IPS-NIHi7 (cell line): Measurements from ENCODE around the gene OR52B2.

Source experiments
- DNase-seq: peaks from one replicate; pipeline ENCODE4 v3.0.0; 2012; ENCODE audit warnings: mixed read lengths; ENCODE audit errors: extremely low spot score

Gene OR52B2

DNA sequence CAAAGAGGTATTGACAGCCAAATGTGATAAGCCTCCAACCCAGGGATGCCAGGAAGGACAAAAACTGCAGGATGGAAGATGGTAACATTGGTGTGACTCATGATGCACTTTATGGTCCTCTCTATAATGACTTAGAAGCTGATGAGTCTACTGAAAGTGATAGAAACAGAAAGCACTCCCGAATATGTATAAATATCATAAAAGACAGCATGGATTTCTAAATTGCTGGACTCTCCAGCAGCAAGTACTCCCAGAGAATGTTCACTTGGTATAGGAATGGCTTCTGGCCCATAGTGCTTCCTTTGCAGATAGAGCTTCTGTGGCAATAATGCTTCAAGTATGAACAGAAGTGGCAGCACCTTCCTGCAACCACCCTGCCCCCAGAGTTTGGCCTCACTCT is at the start of gene OR52B2:
OR52B2 (minus strand) TSS at position 101 of the 400 bp plus-strand sequence; CDS start at position 101, 0 bp downstream.
- no peak for DNase-seq

DNA sequence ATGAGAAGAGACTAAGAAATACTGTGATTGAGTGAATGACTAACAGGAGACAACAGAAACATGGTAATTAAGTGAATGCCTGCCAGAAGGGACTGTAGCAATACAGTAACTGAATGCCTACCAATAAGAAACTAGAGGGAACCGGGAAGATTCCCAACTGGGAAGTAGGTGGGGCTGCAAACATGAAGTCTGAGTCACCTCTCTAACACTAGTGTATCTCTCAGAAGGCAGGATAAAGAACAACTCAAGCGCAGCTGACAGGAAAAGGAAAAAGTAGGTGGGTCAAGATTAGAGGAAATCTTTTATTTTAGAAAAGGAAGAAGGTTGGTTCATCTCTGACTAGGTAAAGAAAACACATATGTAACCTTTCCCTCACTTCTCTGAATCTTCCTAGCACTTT is 49.2 kb upstream of the OR52B2 start:
- peak; percentile 28 for DNase-seq

DNA sequence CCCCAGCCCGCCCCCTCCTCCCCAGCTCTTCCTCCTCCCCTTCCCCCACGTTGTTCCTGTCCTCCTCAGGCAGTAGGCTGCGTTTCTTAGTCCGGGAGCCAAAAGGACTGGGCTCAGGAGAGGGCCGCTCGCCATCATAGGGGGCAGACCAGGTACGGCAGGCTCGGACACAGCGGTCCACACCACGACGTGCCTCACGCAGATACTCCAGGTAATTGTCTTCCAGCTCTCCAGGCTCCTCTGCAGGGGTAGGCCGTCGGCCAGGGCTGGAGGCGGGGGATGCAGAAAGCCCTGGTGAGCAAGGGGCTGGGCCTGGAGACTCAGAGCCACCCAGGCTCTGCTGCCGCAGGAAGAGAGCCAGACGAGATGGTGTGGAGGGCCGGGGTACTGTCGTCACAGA is 47.6 kb upstream of the OR52B2 start:
- DNase-seq = peak; percentile 18

DNA sequence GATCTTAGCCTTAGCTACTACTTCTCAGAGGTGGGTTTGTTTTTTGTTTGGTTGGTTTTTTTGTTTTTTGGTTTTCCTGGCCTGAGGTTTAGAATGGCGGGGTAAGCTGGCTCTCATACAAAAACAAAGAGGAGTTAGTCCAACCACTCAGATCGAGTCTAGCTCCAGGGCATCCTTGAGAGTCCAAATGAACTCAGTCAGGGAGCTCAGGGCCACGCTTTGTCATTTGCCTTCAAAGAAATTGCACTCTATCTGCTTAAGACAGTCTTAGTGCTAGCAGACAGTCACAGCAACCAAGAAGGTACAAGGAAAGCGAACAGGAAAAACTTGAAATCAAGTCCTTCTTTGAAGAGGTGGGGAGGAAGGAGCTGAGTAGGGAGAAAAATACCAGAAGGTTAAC is 46.4 kb upstream of the OR52B2 start:
- no peak for DNase-seq

DNA sequence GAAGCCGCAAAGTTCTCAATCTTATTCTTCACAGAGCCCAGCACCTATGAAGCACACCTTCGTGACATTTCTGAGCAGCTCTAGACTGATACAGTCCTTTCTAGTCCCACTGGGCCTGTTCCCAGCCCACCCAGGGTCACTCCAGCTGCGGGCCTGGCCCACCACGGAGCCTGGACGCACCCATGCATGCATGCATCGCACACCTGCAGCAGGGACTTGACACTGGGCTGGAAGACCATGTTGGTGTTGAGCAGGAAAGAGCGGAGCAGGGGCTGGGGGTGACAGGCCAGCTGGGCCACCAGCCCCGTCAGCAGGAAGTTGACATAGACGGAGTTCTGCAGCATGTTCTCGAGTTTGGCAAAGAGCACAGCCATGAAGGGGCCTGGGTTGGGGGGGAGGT is 44.4 kb upstream of the OR52B2 start:
- no peak for DNase-seq

DNA sequence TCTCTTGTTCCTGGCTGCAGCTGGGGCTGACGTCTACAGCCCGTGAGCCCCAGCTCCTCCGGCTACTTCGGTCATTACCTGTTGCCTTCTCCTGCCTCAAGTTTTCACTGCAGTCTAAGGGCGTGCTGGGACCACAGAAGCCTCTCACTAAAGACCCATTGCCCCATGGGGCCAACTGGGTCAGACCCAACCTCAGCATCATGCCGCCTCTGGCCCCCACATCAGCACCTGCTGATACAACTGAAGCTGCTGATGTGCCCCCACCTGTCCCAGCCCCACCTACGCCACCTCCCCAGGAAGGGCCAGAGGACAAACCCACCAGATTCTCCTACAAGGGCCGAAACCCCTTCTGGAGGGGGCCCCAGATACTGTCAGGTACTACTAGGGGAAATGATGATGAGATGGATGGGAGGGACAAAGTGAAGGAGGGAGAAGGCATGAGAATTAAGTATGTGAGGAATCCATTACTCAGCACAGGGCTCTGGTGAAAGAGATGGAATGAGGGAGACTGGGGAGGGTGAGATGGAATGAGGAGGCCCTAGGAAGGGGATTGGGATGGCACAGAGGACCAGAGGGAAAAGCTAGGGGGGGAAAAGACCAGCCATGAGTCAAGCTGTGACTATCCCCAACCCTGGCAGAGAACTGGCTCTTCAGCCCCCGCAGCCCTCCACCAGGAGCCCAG is 40.3 kb upstream of the OR52B2 start:
- no peak for DNase-seq

DNA sequence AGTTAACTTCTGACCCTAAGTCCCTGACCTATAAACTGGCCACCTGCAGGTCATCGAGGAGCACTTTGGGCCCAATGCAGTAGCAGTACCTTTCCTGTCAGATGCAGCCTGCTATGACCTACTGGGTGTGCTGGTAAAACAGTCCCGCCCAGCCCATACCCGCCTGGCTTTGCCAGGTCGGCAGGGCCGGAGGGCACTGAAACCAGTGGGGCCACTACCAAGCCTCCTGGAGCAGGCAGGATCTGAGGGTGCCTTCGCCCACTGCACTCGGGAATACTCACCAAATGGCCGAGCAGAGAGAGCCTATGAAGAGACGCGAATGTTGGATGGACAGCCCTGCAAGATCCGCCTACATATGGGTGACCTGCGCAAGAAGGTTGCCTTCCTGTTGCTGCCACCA is 39.7 kb upstream of the OR52B2 start:
- no peak for DNase-seq

DNA sequence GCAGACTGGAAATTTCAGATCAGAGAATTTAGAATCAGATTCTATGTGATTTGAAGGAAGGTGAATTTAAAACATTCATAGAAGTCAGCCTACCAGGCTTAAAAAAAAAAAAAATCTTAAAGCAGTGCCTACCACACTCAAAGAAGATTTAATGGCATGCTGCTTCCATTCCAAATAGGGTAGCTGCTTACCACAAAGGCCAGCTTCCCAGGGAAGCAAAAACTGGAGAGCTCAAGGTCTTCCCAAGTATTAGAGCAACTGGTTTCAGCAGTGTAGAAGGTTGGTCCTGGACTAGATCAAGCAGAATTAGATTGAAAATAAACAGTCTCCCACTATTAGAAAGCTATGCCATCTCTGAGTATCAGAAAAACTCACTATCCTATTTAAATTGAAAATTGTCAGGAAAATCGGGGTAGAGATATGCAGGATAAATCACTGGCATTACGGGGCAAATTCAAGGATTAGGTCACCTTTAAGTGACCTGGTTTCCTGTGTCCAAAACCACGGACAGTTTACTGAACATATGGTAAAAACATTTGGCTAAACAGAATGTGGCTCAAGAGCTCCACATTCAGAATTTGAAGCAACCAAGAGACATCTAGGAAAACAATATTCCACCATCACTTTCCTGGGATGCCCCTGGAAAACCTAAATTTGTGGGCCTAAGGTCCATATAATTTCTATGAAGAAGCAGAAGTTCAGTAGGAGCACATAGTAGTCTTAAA is 36.5 kb upstream of the OR52B2 start:
- DNase-seq = no peak

DNA sequence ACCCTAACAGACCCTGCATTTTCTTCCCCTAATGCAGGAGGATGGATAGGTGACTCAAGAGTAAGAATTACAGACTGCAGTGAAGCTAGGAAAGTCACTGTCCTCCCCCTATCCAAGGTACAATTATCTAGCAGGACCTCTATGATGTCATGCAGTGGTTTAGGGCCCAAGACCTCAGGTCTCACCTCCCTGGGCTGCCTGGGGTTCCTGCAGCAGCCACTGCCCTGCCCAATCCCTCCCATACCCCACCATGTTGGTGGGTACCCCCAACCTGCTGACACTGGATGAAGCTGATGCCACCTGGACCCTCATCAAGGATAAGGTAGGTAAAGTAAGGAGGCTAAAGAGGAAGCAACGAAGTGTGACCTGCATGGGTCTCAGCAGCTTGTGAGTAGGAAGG is 35.2 kb upstream of the OR52B2 start, which contains the start of gene C11orf42:
C11orf42 (plus strand) TSS at position 192 of the 400 bp plus-strand sequence; CDS start at position 251, 59 bp downstream.
- DNase-seq = no peak

DNA sequence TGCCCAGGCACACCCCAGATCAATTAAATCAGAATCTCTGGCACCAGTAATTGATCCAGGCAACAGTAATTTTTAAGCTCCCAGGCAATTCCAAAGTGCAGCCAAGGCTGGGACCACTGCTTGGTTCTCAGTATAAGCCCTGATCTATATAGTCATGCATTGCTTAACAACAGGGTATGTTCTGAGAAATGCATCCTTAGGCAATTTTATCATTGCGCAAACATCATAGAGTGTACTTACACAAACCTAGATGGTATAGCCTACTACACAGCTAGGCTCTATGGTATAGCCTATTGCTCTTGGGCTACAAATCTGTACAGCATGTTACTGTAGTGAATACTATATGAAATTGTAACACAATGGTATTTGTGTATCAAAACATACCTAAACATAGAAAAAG is 34.6 kb upstream of the OR52B2 start:
- no peak for DNase-seq

DNA sequence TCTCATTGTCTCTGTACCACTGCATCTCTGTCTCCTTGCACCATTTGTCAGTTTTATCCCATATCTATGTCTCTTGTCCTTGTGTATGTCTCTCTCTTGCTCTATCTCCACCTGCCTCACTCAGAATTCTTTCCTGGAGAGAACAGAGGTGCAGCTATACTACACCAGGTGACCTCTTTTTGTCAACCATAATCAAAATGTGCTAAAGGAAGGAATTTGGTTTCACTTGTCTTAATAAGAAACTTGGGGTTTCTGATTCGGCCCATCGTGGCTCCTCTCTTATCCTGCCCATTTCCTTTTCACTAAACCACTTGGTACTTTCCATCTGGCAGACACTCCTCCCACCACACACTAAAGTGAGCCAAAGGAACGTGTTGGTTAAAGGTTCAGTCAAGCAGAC is 33.2 kb upstream of the OR52B2 start:
- DNase-seq = no peak

DNA sequence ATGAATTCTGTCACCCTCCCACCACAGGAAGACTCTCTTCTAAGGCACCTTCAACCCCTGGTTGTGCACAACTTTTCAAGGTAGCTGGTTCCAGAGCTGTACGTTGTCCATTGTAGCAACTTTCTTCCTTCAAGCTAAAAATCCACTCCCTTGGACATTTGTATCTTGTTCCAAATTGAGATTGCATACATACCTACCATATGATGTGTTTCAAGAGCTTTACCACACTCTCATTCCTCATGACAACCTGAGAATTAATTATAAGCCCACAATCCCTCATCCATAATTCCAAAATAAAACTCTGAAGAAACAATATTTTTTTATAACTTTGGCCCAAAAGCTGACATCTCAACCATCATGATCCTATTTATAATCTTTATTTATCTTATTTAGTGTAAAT is 31.9 kb upstream of the OR52B2 start:
- DNase-seq = no peak

DNA sequence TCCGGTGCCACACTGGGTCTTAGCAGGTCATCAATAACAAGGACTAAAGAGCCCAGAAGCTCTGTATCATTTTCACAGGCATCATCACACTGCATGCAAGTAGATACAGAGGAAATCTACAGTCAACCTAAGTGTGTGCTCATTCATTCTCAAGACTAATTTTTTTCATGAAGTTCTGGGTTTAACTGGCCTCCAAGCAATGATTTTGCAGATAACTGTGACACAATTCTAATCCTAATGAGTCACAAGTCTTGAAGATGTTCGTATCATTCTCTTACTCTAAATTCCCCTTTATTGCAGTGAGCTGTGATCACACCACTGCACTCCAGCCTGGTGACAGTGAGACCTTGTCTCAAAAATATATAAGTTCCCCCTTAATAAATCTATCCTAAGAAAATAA is 31.4 kb upstream of the OR52B2 start:
- DNase-seq = no peak

DNA sequence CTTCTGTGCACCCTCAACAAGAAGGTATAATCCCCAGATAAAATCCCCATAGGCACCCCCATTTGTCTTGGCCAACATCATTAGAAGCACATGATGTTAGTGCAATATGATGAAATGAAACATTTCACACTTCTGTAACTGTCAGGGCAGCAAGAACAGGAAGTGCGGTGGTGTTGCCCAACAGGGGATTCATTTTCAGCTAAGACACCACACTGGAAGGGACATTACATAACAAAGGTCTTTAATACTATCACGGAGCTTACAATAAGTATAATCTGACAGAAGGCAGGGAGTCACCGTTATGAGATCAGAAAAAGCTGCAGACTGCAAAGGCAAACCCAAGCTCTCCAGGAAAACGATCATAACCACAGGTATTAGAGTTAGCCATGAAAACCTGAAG is 30.8 kb upstream of the OR52B2 start:
- DNase-seq = no peak

DNA sequence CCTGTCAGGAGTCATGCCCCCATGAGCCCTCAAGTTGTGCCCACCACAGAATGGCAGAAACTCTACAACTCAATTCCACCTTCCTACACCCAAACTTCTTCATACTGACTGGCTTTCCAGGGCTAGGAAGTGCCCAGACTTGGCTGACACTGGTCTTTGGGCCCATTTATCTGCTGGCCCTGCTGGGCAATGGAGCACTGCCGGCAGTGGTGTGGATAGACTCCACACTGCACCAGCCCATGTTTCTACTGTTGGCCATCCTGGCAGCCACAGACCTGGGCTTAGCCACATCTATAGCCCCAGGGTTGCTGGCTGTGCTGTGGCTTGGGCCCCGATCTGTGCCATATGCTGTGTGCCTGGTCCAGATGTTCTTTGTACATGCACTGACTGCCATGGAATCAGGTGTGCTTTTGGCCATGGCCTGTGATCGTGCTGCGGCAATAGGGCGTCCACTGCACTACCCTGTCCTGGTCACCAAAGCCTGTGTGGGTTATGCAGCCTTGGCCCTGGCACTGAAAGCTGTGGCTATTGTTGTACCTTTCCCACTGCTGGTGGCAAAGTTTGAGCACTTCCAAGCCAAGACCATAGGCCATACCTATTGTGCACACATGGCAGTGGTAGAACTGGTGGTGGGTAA is 29.2 kb upstream of the OR52B2 start, which contains the start of gene OR52W1:
OR52W1 (plus strand) TSS at position 51 of the 637 bp plus-strand sequence; CDS start at position 51, 0 bp downstream.
- DNase-seq = no peak

DNA sequence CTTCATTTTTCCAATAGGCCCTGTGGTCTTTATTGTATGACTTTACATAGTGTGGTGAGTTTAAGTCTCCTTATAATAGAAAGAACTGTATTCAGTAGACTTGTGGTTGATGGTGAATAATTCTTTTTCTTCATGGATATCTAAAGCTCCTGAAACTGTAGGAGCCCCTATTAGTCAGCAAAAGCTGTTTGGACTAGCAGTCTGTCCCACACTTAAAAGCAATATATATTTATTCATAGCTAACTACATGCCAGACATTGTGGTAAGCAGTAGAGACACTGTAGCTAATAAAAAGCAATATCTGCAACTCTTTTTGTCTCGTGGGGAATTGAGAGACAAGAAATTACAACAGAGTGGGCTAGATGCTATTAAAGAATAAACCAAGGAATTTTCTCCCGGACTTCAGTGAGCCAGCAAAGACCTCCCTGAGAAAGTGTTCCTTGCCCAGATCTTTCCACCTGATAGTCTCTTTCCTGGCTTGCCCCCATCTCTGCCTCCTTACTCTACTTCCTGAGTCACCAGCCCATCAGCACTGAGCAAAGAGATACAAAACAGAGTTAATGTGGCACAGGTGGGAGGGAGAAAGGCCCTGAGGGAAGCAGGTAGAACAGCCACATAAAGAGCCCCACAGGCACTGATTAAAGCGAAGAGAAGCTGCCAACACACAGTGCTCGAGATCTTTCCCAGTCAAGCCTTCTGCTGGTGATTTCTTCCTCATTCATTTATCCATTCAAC is 27.5 kb upstream of the OR52B2 start:
- DNase-seq = peak; percentile 13

DNA sequence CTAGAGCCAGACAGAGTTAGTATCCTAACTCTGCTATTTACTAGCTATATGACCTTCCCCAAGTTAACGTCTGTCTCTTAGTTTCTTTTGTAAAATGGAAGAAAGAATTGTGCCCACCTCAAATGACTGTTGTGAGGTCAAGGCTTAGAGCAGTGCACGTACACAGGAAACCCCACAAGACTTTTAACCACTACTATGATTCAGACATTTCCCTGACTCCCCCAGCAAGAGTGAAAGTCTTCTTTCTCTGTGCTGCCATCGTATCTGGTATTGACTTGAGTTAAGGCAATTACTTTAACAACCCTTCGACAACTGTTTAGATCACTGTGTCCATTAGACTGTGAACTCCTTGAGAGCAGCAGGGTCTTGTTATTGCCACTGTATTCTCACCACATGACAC is 26.3 kb upstream of the OR52B2 start:
- no peak for DNase-seq

DNA sequence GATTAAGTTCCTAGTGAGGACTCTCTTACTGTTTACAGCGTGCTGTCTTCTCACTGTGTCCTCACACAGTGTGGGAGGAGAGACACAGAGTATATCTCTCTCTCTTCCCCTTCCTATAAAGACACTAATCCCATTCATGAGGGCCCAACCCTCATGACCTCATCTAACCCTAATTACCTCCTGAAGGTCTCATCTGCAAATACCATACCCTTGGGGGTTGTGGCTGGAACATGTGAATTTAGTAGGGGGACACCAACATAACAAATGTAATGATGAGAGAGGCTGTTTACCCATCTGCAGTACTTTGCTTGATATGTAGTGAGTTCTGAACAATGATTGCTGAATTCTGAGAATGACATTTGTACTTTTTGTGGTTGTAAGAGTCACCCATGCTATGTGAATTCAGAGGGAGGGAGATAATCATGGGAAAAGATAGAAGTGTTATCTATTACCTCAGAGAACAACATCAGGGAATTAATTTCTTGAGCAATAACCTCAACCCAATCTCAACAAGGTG is 24.0 kb upstream of the OR52B2 start:
- DNase-seq = no peak

DNA sequence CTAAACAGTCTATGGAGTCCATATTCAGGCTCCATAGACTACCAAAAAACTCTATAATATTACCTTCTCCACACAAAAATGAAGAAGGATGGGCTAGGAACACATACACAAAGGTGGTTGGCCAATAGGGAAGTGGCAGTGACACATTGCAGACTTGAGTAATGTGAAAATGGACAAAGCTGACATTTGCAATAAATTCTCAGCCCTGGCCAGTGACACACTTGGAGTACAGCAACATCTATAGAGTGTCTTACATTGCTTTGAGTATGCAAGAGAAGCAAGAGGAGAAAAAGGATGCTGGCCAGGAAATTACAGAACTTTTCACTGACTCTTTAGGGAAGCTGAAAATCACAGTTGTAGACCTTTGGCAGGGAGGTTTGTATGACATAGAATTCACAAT is 21.6 kb upstream of the OR52B2 start:
- no peak for DNase-seq

DNA sequence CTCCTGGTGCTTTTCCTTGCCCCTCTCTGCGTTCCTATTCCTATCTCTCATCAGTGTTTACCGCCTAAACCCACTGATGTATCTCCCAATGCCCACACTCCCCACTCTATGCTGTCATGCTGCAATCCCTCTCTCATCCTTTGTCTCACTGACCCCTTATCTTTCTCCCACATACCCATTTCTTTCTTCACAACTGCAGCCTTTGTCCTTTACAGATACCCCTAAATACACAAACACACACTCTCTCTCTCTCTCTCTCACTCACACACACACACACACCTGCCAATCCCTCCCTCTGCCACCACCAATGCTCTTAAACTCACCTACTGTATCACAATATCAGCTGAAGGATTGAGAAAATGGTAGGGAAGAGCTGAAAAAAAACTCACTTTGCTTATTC is 5.3 kb upstream of the OR52B2 start:
- DNase-seq = no peak

DNA sequence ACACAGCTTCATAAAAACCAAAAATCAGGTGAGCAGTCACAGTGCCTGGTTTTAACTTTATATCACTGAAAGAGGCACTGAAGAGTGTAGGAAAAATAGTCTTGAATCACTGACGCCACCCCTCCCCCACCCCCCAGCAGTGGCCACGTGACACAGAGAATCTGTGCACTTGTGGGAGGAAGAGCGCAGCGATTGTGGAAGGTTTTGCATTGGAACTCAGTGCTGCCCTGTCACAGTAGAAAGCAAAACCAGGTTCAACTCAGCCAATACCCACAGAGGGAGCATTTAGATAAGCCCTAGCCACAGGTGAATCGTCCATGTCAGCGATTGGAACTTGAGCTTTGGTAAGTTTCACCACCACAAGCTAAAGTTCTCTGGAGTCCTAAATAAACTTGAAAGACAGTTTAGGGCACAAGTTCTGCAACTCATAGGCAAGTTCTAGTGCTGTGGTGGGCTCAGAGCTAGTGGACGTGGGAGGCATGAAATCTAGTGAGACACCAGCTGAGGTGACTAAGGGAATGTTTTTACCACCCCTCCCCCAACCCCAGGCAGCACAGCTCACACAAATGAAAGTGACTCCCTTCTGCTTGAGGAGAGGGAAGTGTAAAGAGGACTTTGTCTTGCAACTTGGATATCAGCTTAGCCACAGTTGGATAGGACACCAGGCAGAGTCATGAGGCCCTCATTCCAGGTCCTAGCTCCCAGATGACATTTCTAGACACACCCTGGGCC is 13.3 kb downstream of the OR52B2 start:
- no peak for DNase-seq
